ENCODE measurements around the gene EPHB2. TPM values are rescaled to one million over a fixed set of nuclear protein-coding genes. Genes with fewer than 3 reads are reported as not detected.

Gene EPHB2
- total and polyA plus RNA-seq, 2 of the 13 experiments (the other 11 are each of a cell fraction or from before 2014, with no cell fraction given) = 0.03 to 0.11 TPM

GRCh38 chr1:22784737-22785136, 74.1 kb downstream of the EPHB2 start:
- no peaks in the 10 kb centered on the region for H3K4me1 ChIP-seq (ENCODE audit: insufficient read depth, low read length)
- in situ Hi-C loops (cut with HindIII; ENCODE audit: extremely low pct_ligation_motif_present, low pct_unique_long_range_greater_than_20kb) (no loop called here), intact Hi-C loops (cut with micrococcal nuclease; ENCODE audit: unreplicated experiment) (no loop called here)
- H3K4me2 ChIP-seq (ENCODE audit: low read depth, low read length) = no peak overlapping the region
- no peaks in the 10 kb centered on the region for H3K79me2 ChIP-seq (ENCODE audit: insufficient read depth, low read length)
- WGBS (ENCODE audit: low lambda C conversion rate) = 63% methylated on average over 11 of the region's 27 CpGs
- POLR2A ChIA-PET = no interaction called here
- no peak overlapping the region for H3K9ac ChIP-seq (ENCODE audit: insufficient read depth, low read depth, low read length)
- no peak overlapping the region for H3K4me3 ChIP-seq (replicated peaks in 1 of 3; ENCODE audit: insufficient read depth in 1 of 3, low read depth in 2 of 3, low read length in 3 of 3)
- ATAC-seq (no peak), DNase-seq (ENCODE audit: low spot score) (no peak), FAIRE-seq (no peak)
- no peaks in the 10 kb centered on the region for H3K36me3 ChIP-seq (replicated peaks in 1 of 2; ENCODE audit: control insufficient read depth in 1 of 2, insufficient read depth in 2 of 2, low read length in 2 of 2)
- H3K9me3 ChIP-seq (ENCODE audit: low read length) = no peaks in the 10 kb centered on the region
- CTCF ChIA-PET (ENCODE audit: low intra/inter-chr PET ratio, low total read pairs) = no interaction called here
- no peak overlapping the region for H3K27ac ChIP-seq (ENCODE audit: extremely low read length, insufficient read depth, low read length)
- H4K20me1 ChIP-seq (ENCODE audit: insufficient read depth, low read length) = no peaks in the 10 kb centered on the region
- H2AFZ ChIP-seq (ENCODE audit: low read length) = no peak overlapping the region
- TF ChIP-seq LCORL (IDR thresholded peaks at IDR 0.05) (no peak), LCORL (CRISPR knock-in tag; IDR thresholded peaks at IDR 0.05) (no peak), CEBPG (CRISPR knock-in tag; IDR thresholded peaks at IDR 0.05) (no peak), JUN (CRISPR knock-in tag; IDR thresholded peaks at IDR 0.05) (no peak)
- TF ChIP-seq, protein P1, sequence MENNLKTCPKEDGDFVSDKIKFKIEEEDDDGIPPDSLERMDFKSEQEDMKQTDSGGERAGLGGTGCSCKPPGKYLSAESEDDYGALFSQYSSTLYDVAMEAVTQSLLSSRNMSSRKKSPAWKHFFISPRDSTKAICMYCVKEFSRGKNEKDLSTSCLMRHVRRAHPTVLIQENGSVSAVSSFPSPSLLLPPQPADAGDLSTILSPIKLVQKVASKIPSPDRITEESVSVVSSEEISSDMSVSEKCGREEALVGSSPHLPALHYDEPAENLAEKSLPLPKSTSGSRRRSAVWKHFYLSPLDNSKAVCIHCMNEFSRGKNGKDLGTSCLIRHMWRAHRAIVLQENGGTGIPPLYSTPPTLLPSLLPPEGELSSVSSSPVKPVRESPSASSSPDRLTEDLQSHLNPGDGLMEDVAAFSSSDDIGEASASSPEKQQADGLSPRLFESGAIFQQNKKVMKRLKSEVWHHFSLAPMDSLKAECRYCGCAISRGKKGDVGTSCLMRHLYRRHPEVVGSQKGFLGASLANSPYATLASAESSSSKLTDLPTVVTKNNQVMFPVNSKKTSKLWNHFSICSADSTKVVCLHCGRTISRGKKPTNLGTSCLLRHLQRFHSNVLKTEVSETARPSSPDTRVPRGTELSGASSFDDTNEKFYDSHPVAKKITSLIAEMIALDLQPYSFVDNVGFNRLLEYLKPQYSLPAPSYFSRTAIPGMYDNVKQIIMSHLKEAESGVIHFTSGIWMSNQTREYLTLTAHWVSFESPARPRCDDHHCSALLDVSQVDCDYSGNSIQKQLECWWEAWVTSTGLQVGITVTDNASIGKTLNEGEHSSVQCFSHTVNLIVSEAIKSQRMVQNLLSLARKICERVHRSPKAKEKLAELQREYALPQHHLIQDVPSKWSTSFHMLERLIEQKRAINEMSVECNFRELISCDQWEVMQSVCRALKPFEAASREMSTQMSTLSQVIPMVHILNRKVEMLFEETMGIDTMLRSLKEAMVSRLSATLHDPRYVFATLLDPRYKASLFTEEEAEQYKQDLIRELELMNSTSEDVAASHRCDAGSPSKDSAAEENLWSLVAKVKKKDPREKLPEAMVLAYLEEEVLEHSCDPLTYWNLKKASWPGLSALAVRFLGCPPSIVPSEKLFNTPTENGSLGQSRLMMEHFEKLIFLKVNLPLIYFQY (CRISPR knock-in tag; IDR thresholded peaks at IDR 0.05; ENCODE audit: borderline replicate concordance) = no peak
- TF ChIP-seq, protein P2, sequence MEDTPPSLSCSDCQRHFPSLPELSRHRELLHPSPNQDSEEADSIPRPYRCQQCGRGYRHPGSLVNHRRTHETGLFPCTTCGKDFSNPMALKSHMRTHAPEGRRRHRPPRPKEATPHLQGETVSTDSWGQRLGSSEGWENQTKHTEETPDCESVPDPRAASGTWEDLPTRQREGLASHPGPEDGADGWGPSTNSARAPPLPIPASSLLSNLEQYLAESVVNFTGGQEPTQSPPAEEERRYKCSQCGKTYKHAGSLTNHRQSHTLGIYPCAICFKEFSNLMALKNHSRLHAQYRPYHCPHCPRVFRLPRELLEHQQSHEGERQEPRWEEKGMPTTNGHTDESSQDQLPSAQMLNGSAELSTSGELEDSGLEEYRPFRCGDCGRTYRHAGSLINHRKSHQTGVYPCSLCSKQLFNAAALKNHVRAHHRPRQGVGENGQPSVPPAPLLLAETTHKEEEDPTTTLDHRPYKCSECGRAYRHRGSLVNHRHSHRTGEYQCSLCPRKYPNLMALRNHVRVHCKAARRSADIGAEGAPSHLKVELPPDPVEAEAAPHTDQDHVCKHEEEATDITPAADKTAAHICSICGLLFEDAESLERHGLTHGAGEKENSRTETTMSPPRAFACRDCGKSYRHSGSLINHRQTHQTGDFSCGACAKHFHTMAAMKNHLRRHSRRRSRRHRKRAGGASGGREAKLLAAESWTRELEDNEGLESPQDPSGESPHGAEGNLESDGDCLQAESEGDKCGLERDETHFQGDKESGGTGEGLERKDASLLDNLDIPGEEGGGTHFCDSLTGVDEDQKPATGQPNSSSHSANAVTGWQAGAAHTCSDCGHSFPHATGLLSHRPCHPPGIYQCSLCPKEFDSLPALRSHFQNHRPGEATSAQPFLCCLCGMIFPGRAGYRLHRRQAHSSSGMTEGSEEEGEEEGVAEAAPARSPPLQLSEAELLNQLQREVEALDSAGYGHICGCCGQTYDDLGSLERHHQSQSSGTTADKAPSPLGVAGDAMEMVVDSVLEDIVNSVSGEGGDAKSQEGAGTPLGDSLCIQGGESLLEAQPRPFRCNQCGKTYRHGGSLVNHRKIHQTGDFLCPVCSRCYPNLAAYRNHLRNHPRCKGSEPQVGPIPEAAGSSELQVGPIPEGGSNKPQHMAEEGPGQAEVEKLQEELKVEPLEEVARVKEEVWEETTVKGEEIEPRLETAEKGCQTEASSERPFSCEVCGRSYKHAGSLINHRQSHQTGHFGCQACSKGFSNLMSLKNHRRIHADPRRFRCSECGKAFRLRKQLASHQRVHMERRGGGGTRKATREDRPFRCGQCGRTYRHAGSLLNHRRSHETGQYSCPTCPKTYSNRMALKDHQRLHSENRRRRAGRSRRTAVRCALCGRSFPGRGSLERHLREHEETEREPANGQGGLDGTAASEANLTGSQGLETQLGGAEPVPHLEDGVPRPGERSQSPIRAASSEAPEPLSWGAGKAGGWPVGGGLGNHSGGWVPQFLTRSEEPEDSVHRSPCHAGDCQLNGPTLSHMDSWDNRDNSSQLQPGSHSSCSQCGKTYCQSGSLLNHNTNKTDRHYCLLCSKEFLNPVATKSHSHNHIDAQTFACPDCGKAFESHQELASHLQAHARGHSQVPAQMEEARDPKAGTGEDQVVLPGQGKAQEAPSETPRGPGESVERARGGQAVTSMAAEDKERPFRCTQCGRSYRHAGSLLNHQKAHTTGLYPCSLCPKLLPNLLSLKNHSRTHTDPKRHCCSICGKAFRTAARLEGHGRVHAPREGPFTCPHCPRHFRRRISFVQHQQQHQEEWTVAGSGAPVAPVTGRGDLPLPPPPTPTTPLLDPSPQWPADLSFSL (CRISPR knock-in tag; IDR thresholded peaks at IDR 0.05) = no peak
- peaks cover 2 to 4% of the 10 kb centered on the region in 2 experiments; a peak in 2 of 5 replicates for H3K27me3 ChIP-seq (ENCODE audit: control insufficient read depth in 1 of 2, insufficient read depth in 2 of 2, low read length in 2 of 2)
- no TSS peak for BruUV-seq (replicated peaks)

Data from HepG2 (cell line).